GM19043 (cell line): ENCODE data around the gene ZNF217.
"Not testable (repeated sequence)": the region's sequence is repeated elsewhere in the genome, so short reads cannot be mapped to it uniquely, and the experiment has no call there.

Experiments used
- ATAC-seq: cut with Tn5 transposase; IDR thresholded peaks from one replicate; pipeline ENCODE4 v1.9.1; 2021; ENCODE audit warnings: low read depth; ENCODE audit not compliant: unreplicated experiment

ZNF217 gene

DNA sequence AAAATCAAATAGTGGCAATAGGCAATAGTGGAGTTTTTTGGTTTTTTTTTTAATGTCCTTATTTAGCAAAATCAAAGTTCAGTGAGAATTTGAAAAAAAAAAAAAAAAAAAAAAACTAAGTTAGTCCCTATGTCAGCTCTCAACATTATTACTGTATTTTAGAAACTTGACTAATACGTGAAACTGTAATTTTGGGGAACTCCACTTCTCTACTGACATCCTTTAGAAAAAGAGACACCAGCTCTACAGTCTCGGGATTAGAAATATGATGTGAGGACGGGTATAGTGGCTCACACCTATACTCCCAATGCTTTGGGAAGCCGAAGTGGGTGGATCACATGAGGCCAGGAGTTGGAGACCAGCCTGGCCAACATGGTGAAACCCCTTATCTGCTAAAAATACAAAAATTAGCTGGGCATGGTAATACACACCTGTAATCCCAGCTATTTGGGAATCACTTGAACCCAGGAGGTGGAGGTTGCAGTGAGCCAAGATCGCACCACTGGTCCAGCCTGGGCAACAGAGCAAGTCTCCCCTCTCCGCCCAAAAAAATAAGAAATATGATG lies 8.6 kb downstream of the ZNF217 start:
- ATAC-seq, result not testable (repeated sequence)

GRCh38 chr20:53584550-53584913 lies 9.1 kb downstream of the ZNF217 start:
- not testable (repeated sequence) for ATAC-seq

- not testable (repeated sequence) for ATAC-seq
Observed at GRCh38 chr20:53583660-53584549, 9.7 kb downstream of the ZNF217 start.

DNA sequence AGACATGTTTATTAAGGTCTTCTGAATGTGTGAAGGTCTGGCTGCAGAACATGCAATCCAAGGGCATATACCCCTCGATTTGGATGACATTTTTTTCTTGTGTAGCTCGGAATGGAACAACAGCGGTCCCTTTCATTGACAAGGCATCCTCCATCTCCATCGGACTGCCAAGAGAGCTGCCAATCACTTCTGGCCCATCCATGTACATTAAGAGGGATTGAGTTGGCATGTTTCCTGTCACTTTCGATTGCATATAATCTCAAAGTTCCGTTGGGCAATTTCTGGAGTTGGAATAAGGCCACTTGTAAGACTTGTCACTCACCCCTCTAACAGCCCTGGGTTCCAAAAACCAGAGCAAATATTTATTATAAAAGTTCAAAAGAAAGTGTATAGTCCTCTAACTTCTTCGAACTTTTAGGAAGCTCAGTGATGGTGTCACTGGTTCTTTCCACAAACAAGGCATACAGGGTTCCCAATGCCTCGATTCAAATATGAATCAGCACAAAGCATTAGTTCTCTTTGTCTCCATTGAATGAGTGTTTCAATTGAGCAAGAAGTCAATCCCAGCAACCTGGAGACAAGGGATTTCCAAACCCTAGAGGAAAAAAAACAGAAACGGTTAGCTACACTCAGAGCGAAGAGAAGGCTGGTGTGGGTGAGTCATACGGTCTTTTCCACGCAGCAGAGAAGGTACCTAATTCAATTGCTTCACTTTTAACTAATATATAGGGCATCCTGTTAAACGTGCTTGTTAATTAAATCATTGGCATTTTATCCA lies 10.9 kb downstream of the ZNF217 start:
- no peak for ATAC-seq

GRCh38 chr20:53582251-53582570 lies 11.4 kb downstream of the ZNF217 start:
- no peak for ATAC-seq

DNA sequence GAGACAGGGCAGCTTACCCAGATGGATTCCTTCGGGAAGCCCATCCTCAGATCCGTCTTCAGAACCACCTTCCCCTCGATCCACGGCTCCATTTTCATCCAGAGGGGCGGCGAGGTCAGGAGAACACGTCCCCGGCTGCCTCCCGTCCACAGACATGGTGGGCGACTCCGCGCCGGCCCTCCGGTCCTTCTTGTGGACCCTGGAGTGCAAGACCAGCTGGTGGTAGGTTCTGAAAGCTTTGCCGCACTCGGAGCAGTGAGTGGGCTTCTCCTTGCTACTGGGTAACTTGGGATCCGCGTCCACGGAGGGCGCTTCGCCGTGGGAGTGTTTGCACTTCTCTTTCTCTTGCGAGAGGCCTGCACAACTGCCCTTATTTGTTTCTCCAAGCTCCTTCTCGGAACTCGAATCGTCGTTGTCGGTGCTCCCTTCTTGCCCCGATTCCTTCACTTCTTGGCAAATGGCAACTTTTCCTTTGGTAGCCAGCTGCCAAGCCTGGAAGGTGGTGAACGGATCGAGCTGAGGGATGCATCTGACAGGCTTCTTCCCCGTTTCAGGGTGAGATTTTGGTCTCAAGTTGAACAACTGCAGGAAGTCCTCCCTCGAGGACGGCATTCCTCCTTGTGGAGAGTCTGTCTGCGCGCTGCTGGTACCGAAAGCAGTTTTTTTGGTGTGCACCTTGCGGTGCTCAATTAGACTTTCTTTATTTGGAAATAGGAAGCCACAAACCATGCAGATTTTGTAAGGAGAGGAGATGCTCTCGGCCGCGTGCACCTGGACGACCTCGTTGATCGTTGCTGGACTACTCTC lies 12.0 kb downstream of the ZNF217 start:
- ATAC-seq, result no peak

DNA sequence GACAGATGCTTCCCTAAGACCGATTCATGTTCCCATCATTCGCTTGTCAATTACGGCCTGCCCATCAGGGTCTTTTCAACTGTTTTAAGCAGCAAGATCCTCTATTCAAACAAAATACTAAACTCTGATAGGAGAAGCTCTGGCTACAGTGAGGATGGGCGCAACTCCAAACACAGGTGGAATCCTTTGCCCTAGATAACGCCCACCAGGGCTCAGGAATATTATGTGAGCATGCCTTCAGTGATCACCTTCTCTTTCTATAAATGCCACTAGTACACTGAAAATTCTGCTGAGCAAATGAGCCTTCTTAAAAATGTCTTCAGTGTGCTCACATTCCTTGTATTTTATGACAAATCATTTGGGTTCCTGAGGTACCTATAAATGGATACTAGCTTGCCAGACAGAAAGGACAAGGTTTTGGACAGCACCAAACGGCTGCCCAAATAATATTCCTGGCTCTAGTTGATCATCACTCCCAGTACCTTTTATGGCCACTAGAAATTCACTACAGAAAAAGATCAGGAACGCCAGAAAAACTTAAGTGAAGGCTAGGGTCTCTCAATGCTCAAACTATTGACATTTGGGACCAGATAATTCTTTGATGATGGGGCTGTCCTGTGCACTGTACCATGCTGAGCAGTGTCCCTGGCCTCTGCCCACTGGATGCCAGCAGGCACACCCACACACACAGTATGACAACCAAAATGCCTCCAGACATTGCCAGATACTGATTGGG lies 13.1 kb downstream of the ZNF217 start:
- no peak for ATAC-seq

DNA sequence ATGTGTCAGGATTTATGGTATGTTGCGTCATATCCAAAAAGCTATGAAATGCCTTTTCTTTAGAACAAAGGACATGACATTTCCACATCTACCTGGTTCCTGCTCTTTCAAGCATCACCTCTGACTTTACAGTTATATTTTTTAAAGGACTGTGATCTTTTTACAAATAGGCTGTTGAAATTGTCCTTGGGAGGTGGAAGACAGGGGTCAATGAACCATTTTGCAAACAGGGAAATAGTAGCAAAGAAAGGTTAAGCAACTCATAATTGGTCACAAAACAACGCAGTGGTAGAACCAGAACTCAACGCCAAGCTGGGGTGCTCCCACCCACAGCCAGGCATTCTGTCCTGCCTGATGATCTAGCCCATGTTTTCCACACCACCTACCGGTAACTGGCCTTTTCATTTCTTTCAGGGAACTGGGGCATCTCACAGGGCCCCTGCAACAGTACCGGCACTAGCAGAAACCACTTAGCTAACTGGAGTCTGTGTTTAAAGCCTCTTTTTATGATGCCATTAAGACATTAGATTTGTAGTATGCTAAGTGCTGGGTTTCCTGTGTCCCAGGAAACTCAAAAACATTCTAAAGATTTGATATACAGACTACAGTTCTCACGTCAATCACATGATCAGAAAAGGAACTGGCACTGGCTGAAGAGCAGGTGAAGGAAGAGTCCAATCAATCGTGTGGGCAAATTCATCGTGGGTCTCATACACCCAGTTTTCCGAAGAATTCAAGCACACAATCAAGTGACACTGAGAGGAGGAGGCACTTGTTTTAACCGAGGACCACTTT lies 13.9 kb downstream of the ZNF217 start:
- no peak for ATAC-seq

- ATAC-seq, result no peak
Observed at GRCh38 chr20:53579266-53579580, 14.4 kb downstream of the ZNF217 start.

- no peak for ATAC-seq
Observed at GRCh38 chr20:53578492-53579222, 15.0 kb downstream of the ZNF217 start.

DNA sequence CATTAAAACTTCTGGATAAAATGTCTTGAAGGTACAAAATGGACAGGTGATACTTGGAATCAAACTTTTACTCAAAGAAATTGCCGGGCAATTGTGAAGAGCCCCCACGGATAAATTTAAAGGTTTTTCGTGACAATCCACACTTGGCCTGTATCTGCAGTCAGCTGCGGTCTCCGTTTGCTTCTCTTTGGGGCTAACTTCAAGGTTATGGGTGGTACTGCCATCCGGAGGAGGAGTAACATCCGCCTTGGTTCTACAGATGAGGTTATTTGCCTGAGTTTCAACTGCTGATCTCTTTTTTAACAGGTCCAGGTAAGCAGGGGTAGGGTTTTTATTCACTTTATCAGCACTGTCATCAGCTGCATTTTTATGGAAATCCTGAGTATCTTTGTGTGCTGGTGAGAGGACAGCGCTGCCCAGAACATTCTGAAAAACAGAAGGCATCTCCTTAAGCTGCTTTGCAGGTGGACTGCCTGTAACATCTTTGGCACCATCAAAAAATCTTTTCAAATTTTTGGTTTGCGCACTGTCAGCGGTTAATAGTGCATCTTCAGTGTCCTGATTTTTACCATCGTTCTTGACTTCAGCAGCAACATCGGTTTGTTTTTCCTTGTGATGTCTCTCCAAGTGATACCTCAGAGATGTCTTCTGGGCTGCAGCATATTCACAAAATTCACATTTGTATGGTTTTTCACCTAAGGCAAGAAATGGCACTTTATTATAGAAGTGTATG lies 16.9 kb downstream of the ZNF217 start:
- no peak for ATAC-seq

GRCh38 chr20:53576195-53576580 lies 17.5 kb downstream of the ZNF217 start:
- ATAC-seq, result no peak

DNA sequence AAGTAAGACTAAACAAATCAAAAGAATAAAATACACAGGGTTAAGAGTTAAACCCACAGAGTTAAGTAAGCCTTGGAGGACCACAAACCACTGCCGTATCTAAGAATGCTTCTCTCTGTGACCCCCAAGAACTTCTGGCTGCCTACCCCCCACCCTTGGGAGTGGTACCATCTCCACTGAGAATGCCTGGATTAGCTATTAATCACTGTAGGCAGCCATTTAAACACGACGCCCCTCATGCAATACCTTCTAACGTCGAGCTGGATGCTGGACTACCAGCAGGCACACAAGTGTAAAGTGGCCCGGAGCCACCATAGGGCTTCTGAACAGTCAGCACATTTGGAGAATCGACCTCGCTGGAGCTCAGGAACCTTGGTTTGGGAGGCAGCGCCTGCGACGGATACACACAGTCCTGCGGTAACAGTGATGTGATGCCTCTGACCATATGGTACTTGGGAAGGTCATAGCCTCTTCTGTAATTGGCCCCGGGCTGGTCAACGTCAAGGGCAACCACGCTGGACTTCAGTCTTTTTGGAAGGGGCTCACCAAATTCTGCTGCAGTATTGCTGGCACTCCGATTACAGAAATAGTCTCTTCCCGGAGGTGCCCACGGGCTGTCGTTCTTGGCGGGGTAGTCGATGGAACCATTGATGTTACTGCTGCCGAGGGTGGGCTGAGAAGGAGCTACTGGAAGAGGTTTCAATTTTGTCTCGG lies 18.0 kb downstream of the ZNF217 start:
- ATAC-seq, result no peak

- no peak for ATAC-seq
Observed at GRCh38 chr20:53574819-53575218, 18.8 kb downstream of the ZNF217 start.

DNA sequence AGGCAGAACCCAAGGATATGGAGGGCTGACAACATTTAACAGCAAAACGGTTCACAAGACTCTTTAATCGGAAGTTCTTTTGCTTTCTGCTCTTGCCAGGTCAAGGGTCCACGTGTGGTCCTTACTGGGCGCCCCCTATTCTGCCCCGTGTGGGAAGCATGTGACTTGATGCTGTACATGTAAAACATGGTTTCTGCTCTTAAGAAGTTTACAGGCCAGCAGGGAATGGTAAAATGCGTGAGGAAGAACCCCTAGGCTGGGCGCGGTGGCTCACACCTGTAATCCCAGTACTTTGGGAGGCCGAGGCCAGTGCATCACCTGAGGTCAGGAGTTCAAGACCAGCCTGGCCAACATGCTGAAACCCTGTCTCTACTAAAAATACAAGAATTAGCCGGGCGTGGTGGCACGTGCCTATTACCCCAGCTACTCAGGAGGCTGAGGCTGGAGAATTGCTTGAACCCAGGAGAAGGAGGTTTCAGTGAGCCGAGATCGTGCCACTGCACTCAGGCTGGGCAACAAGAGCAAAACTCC lies 19.3 kb downstream of the ZNF217 start:
- ATAC-seq, result no peak

DNA sequence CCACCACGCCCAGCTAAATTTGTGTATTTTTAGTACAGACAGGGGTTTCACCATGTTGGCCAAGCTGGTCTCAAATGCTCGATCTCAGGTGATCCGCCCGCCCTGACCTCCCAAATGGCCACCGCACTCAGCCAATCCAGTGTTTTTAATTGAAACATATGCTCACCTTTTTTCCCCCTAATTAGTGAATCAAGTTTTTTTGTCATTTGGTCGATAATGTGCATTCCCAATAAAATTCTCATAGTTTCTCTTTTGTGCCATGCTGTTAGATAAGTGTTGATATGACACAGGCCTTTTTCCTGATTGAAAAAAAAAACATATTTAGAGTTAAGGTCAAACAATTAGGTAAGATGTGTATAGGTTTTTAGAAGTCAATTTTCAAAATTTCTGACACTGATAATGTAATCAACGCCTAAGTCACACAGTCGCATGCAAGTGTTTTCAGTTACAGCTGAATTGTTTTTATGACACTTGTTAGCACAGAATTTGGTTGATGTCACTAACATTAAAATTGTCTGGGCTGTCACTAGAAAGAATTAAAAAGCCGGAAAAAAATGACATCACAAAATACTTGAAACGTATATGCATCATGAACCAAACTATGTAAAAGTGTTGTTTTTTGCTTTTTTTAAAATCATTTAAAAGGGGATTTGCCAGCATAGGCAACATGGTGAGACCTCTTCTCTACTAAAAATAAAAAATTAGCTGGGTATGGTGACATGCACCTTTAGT lies 21.9 kb downstream of the ZNF217 start:
- ATAC-seq, result no peak
